Keratinocyte (primary cell): ENCODE results near the gene PLEKHG2. TPM values are rescaled to one million over a fixed set of nuclear protein-coding genes. Genes with fewer than 3 reads are reported as not detected.

Experiments
- DNase-seq: peaks from one replicate; pipeline ENCODE4 v3.0.0-alpha.2; 2011; ENCODE audit warnings: low read depth, missing footprints, low spot score
- FAIRE-seq: peaks from 2 replicates; lab custom pipeline; 2011; peaks lifted over from hg19 to GRCh38; lab: Jason Lieb, UNC
- H2AFZ ChIP-seq: 2 replicates; pipeline ENCODE4 v1.6.0; 2012; ENCODE audit warnings: low read length, control low read depth, inconsistent platforms; ENCODE audit not compliant: control insufficient read depth
- H3K27ac ChIP-seq: 2 replicates; pipeline ENCODE4 v1.5.1; 2011; ENCODE audit warnings: low read length; ENCODE audit not compliant: control insufficient read depth, insufficient read depth
- H3K27me3 ChIP-seq: 3 replicates; pipeline ENCODE4 v1.6.0; 2011; ENCODE audit warnings: low read length; ENCODE audit not compliant: control insufficient read depth, insufficient read depth; ENCODE audit errors: extremely low read depth
- H3K36me3 ChIP-seq, 2 experiments: 2 replicates in 1 of 2; 3 replicates in 1 of 2; pipeline ENCODE4 v1.5.1; 2011; ENCODE audit warnings: low read length in 2 of 2, mild to moderate bottlenecking in 1 of 2; ENCODE audit not compliant: control insufficient read depth in 2 of 2, insufficient read depth in 2 of 2; ENCODE audit errors: extremely low read depth in 1 of 2
- H3K4me1 ChIP-seq: 3 replicates; pipeline ENCODE4 v1.5.1; 2011; ENCODE audit warnings: low read length; ENCODE audit not compliant: control insufficient read depth, insufficient read depth; ENCODE audit errors: extremely low read depth
- H3K4me2 ChIP-seq: 3 replicates; pipeline ENCODE4 v1.6.0; 2011; ENCODE audit warnings: low read depth, low read length; ENCODE audit not compliant: control insufficient read depth, insufficient read depth; ENCODE audit errors: extremely low read depth
- H3K4me3 ChIP-seq, 3 experiments: fragments of 200-600 bp in 1 of 3; sonication (generic) in 1 of 3; 2 replicates in 2 of 3; 3 replicates in 1 of 3; pipeline ENCODE4 v1.5.1; 2011 to 2016; ENCODE audit warnings: low read length in 3 of 3, mild to moderate bottlenecking in 3 of 3, control low read depth in 2 of 3, inconsistent platforms in 1 of 3, low read depth in 1 of 3, mixed read lengths in 1 of 3, mixed run types in 1 of 3, moderate library complexity in 1 of 3; ENCODE audit not compliant: control insufficient read depth in 2 of 3, insufficient read depth in 2 of 3; ENCODE audit errors: extremely low read depth in 1 of 3
- H3K79me2 ChIP-seq: 2 replicates; pipeline ENCODE4 v1.6.0; 2012; ENCODE audit warnings: low read length; ENCODE audit not compliant: control insufficient read depth, insufficient read depth
- H3K9ac ChIP-seq: 3 replicates; pipeline ENCODE4 v1.6.0; 2011; ENCODE audit warnings: low read length; ENCODE audit not compliant: control insufficient read depth, insufficient read depth; ENCODE audit errors: extremely low read depth
- H3K9me1 ChIP-seq: 3 replicates; pipeline ENCODE4 v1.6.0; 2011; ENCODE audit warnings: low read length; ENCODE audit not compliant: control insufficient read depth, insufficient read depth; ENCODE audit errors: extremely low read depth
- H3K9me3 ChIP-seq: 2 replicates; pipeline ENCODE4 v1.5.1; 2012; ENCODE audit warnings: low read depth, low read length; ENCODE audit not compliant: control insufficient read depth
- H4K20me1 ChIP-seq: 3 replicates; pipeline ENCODE4 v1.6.0; 2011; ENCODE audit warnings: low read length; ENCODE audit not compliant: control insufficient read depth, insufficient read depth; ENCODE audit errors: extremely low read depth
- CTCF ChIP-seq, 3 experiments: IDR thresholded peaks in 1 of 3; conservative IDR thresholded peaks in 1 of 3; optimal IDR thresholded peaks in 1 of 3; 2 replicates in 2 of 3; 3 replicates in 1 of 3; pipeline versions ENCODE3 to v1.5.1; 2011; ENCODE audit warnings: low read length in 3 of 3, mild to moderate bottlenecking in 3 of 3, moderate library complexity in 2 of 3, control low read depth in 1 of 3, inconsistent platforms in 1 of 3; ENCODE audit not compliant: insufficient read depth in 2 of 3; ENCODE audit errors: extremely low read depth in 1 of 3
- EZH2 ChIP-seq: IDR thresholded peaks from one replicate; pipeline ENCODE4 v1.6.1; 2012; ENCODE audit warnings: inconsistent platforms, mild to moderate bottlenecking, low read length, moderate library complexity
- dilution Hi-C: fragments of 300-500 bp; cut with MboI; formaldehyde crosslinking; loops from one replicate; pipeline ENCODE4 v1.7.0; 2020; ENCODE audit warnings: low sequenced_read_pairs; ENCODE audit not compliant: extremely low pct_ligation_motif_present
- polyA plus RNA-seq, 5 experiments: library from polyadenylated mRNA; depleted of rRNA in 3 of 5; stranded (reverse) in 3 of 5; stranded (forward) in 1 of 5; unstranded in 1 of 5; fragments of >200 nt; gene quantifications; 1 replicate in 1 of 5; 2 replicates in 3 of 5; 3 replicates in 1 of 5; pipeline versions ENCODE4 v1.2.1 to v1.2.3, GENCODE V29; 2011 to 2012; ENCODE audit warnings: missing spikeins in 2 of 5, low read depth in 1 of 5, low replicate concordance in 1 of 5

PLEKHG2 gene
- polyA plus RNA-seq, 1 donor (not counting 4 experiments of a cell fraction or from before 2014, with no cell fraction given), result 5.2 TPM

GRCh38 chr19:39446365-39447084 lies 34.1 kb downstream of the PLEKHG2 start:
- DNase-seq (no peak), FAIRE-seq (no peak)
- dilution Hi-C loops, result no loop called here
- Histone ChIP-seq H3K27me3 (no peaks in the 10 kb centered on the region), H3K4me1 (peaks cover 23% of the 10 kb centered on the region), H2AFZ (no peak overlapping the region), H3K36me3 (peaks cover 4 to 7% of the 10 kb centered on the region in 2 experiments), H3K4me2 (peak overlapping the region; percentile 76), H3K9me1 (peaks cover 2% of the 10 kb centered on the region), H3K27ac (peak overlapping the region; percentile 97), H4K20me1 (peaks cover 14% of the 10 kb centered on the region), H3K79me2 (peaks cover 68% of the 10 kb centered on the region), H3K9ac (peak overlapping the region; percentile 99), H3K4me3 (peak overlapping the region; percentile 91 to 98 (median 95)), H3K9me3 (no peaks in the 10 kb centered on the region)
- TF ChIP-seq CTCF (optimal IDR thresholded peaks at IDR 0.05 in 1 of 3, IDR thresholded peaks at IDR 0.05 in 1 of 3, conservative IDR thresholded peaks at IDR 0.05 in 1 of 3; ENCODE audit: extremely low read depth in 1 of 3, insufficient read depth in 2 of 3, low read length in 3 of 3) (no peak), EZH2 (no peak)

- Histone ChIP-seq H3K4me1 (peaks cover 23% of the 10 kb centered on the region), H3K9me1 (peaks cover 2% of the 10 kb centered on the region), H3K9me3 (no peaks in the 10 kb centered on the region), H3K79me2 (peaks cover 85% of the 10 kb centered on the region), H3K27me3 (no peaks in the 10 kb centered on the region), H3K4me3 (peak overlapping the region in 2 of 3 experiments; percentile 4 to 32), H2AFZ (no peak overlapping the region), H4K20me1 (peaks cover 14% of the 10 kb centered on the region), H3K9ac (no peak overlapping the region), H3K27ac (no peak overlapping the region), H3K36me3 (peaks cover 15 to 16% of the 10 kb centered on the region in 2 experiments), H3K4me2 (peak overlapping the region; percentile 73)
- dilution Hi-C loops, result no loop called here
- FAIRE-seq (peak; percentile 83), DNase-seq (no peak)
- TF ChIP-seq EZH2 (no peak), CTCF (optimal IDR thresholded peaks at IDR 0.05 in 1 of 3, IDR thresholded peaks at IDR 0.05 in 1 of 3, conservative IDR thresholded peaks at IDR 0.05 in 1 of 3; ENCODE audit: extremely low read depth in 1 of 3, insufficient read depth in 2 of 3, low read length in 3 of 3) (no peak)
These were observed 35.8 kb downstream of the PLEKHG2 start for GRCh38 chr19:39448271-39448670.
